ENCODE measurements around the gene BRWD1. TPM values are rescaled to one million over a fixed set of nuclear protein-coding genes. Genes with fewer than 3 reads are reported as not detected.

Gene BRWD1
- total RNA-seq, 4 donors from 2014 or later = 55.0 to 104 (median 67.9) TPM

DNA sequence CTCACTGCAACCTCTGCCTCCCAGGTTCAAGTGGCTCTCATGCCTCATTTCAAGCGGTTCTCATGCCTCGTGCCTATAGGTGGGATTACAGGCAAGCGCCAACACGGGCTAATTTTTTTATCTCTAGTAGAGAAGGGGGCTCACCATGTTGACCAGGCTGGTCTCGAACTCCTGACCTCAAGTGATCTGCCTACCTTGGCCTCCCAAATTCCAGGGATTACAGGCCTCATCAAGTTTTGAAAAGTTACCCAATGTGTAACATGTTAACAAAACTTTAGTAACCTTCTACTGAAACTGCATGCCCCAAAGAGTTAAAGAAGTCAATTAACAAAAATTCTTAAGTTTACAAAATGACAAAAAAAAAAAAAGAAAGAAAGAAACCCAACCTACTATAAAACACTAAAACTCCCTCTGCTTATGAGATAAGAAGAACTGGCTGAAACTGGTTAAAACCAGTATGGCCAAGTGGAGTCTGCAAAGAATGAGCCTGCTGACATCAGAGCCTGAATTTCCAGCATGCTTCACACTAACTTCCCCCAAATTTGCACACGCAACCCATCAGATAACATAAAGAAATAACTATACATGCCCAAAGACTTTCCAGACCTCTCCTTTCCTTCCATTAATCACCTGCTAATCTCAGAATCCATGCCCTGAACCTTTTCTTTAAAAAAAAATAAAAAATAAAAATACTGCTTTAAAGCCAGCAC lies 104.7 kb downstream of the BRWD1 start:
- Histone ChIP-seq H3K27ac (replicated peaks in 1 of 4) (no peak overlapping the region), H3K9me3 (no peaks in the 10 kb centered on the region), H3K4me1 (peaks cover 0 to 11% (median 7%) of the 10 kb centered on the region in 4 donors), H3K27me3 (no peaks in the 10 kb centered on the region), H3K36me3 (peaks cover 29 to 92% (median 60%) of the 10 kb centered on the region in 4 donors), H3K4me3 (no peak overlapping the region)
- TF ChIP-seq CTCF (IDR thresholded peaks at IDR 0.05) (no peak), POLR2A (IDR thresholded peaks at IDR 0.05; ENCODE audit: low read depth) (no peak), EP300 (IDR thresholded peaks at IDR 0.05) (no peak), POLR2AphosphoS5 (IDR thresholded peaks at IDR 0.05) (no peak)
- intact Hi-C loops (cut with DNase I) = no loop called here
- 92% methylated on average over 6 of the region's 6 CpGs for WGBS
- no peak for DNase-seq (ENCODE audit: extremely low spot score)

GRCh38 chr21:39204134-39204533 lies 109.3 kb downstream of the BRWD1 start:
- DNase-seq (ENCODE audit: extremely low spot score) = no peak
- intact Hi-C loops (cut with DNase I) = no loop called here
- peak in 1 of 3 experiments; percentile 40 for TF ChIP-seq CTCF (IDR thresholded peaks at IDR 0.05)
- TF ChIP-seq POLR2A (IDR thresholded peaks at IDR 0.05; ENCODE audit: low read depth) = no peak
- H3K36me3 ChIP-seq = peaks cover 31 to 88% (median 74%) of the 10 kb centered on the region in 4 donors
- no peak overlapping the region for H3K4me3 ChIP-seq
- H3K27me3 ChIP-seq = no peaks in the 10 kb centered on the region
- peaks cover 0 to 13% (median 8%) of the 10 kb centered on the region in 4 donors for H3K4me1 ChIP-seq
- no peaks in the 10 kb centered on the region for H3K9me3 ChIP-seq
- WGBS = 89% methylated on average over 1 of the region's 1 CpG
- no peak overlapping the region for H3K27ac ChIP-seq (replicated peaks in 1 of 4)

- TF ChIP-seq POLR2A (IDR thresholded peaks at IDR 0.05; ENCODE audit: low read depth) (no peak), EP300 (IDR thresholded peaks at IDR 0.05) (no peak), POLR2AphosphoS5 (IDR thresholded peaks at IDR 0.05) (no peak), CTCF (IDR thresholded peaks at IDR 0.05) (no peak)
- peaks cover 0 to 13% (median 4%) of the 10 kb centered on the region in 4 donors for H3K4me1 ChIP-seq
- H3K27me3 ChIP-seq = no peaks in the 10 kb centered on the region
- WGBS = 63% methylated on average over 2 of the region's 2 CpGs
- H3K4me3 ChIP-seq = no peak overlapping the region
- H3K9me3 ChIP-seq = no peaks in the 10 kb centered on the region
- no peak for DNase-seq (ENCODE audit: extremely low spot score)
- no peak overlapping the region for H3K27ac ChIP-seq (replicated peaks in 1 of 4)
- H3K36me3 ChIP-seq = peaks cover 26 to 96% (median 77%) of the 10 kb centered on the region in 4 donors
- intact Hi-C loops (cut with DNase I) = no loop called here
These were observed 114.6 kb downstream of the BRWD1 start for GRCh38 chr21:39198800-39199199.

- H3K4me3 ChIP-seq = no peak overlapping the region
- no peak for DNase-seq (ENCODE audit: extremely low spot score)
- H3K4me1 ChIP-seq = peaks cover 0 to 13% (median 3%) of the 10 kb centered on the region in 4 donors
- no peaks in the 10 kb centered on the region for H3K9me3 ChIP-seq
- H3K36me3 ChIP-seq = peaks cover 26 to 93% (median 73%) of the 10 kb centered on the region in 4 donors
- no peak overlapping the region for H3K27ac ChIP-seq (replicated peaks in 1 of 4)
- no peaks in the 10 kb centered on the region for H3K27me3 ChIP-seq
- WGBS = 88% methylated on average over 5 of the region's 5 CpGs
- TF ChIP-seq CTCF (IDR thresholded peaks at IDR 0.05) (no peak), POLR2AphosphoS5 (IDR thresholded peaks at IDR 0.05) (no peak), POLR2A (IDR thresholded peaks at IDR 0.05; ENCODE audit: low read depth) (no peak), EP300 (IDR thresholded peaks at IDR 0.05) (no peak)
- intact Hi-C loops (cut with DNase I) = no loop called here
These were observed 115.8 kb downstream of the BRWD1 start for GRCh38 chr21:39197448-39198233.

Data from esophagus muscularis mucosa (tissue), 4 donors.